Sigmoid colon (tissue), 7 donors: Measurements from ENCODE around the gene RXRG. TPM values are rescaled to one million over a fixed set of nuclear protein-coding genes. Genes with fewer than 3 reads are reported as not detected.
A peak's percentile ranks its signal among the peaks of the same experiment; 100 is the strongest.

Experiments used
- DNase-seq: peaks from one replicate; pipeline ENCODE4 v3.0.0-alpha.2; 2019
- H3K27ac ChIP-seq, 4 donors: fragments of 200-600 bp; sonication (generic); one replicate each; pipeline ENCODE4 v1.5.1; 2016 to 2019; ENCODE audit warnings: mild to moderate bottlenecking in 1 of 4
- H3K27me3 ChIP-seq, 3 donors: fragments of 200-600 bp; sonication (generic); one replicate each; pipeline ENCODE4 v1.5.1; 2019; ENCODE audit warnings: mild to moderate bottlenecking in 1 of 3
- H3K36me3 ChIP-seq, 4 donors: fragments of 200-600 bp; sonication (generic); one replicate each; pipeline ENCODE4 v1.5.1; 2016 to 2019
- H3K4me1 ChIP-seq, 4 donors: fragments of 200-600 bp; sonication (generic); one replicate each; pipeline ENCODE4 v1.5.1; 2017 to 2019
- H3K4me3 ChIP-seq, 4 donors: fragments of 200-600 bp; sonication (generic); one replicate each; pipeline ENCODE4 v1.5.1; 2017 to 2019; ENCODE audit warnings: mild to moderate bottlenecking in 2 of 4, moderate library complexity in 1 of 4
- H3K9me3 ChIP-seq, 4 donors: fragments of 200-600 bp in 3 of 4; sonication (generic) in 3 of 4; one replicate each; pipeline versions ENCODE4 v1.5.1 to v1.6.1; 2013 to 2019
- EP300 ChIP-seq, 4 donors: sonication (generic); formaldehyde crosslinking; IDR thresholded peaks; one replicate each; pipeline ENCODE4 v1.6.1; 2017; ENCODE audit warnings: antibody characterized with exemption in 4 of 4
- POLR2A ChIP-seq, 2 donors: fragments of 450-650 bp; IDR thresholded peaks; one replicate each; pipeline ENCODE4 v1.6.1; 2016; ENCODE audit warnings: antibody characterized with exemption in 2 of 2, mild to moderate bottlenecking in 2 of 2, moderate library complexity in 2 of 2
- POLR2AphosphoS5 ChIP-seq, 4 donors: sonication (generic); formaldehyde crosslinking; IDR thresholded peaks; one replicate each; pipeline ENCODE4 v1.6.1; 2017; ENCODE audit warnings: antibody characterized with exemption in 4 of 4
- WGBS, 2 donors: extraction: QIAGEN DNeasy Blood & Tissue Kit; methylation state at CpG; one replicate each; pipeline ENCODE4 v1.1.7; 2013; 5-methylcytosine and 5-hydroxymethylcytosine counted together
- intact Hi-C: fragments of 100-400 bp; cut with DNase I; formaldehyde crosslinking; loops from one replicate; pipeline ENCODE4 v1.15.1; 2023
- polyA plus RNA-seq, 3 donors: library from polyadenylated mRNA; stranded (reverse); fragments of 200-250 nt; gene quantifications; one replicate each; pipeline ENCODE4 v1.2.3, GENCODE V29; 2013
- total RNA-seq, 4 donors: library from RNA; depleted of rRNA; stranded (reverse); fragments of >200 nt; gene quantifications; one replicate each; pipeline ENCODE4 v1.1.0, GENCODE V29; 2016
- TF ChIP-seq, protein P1 (sequence below), 4 experiments: fragments of 450-650 bp in 3 of 4; fragments of 200-600 bp in 1 of 4; IDR thresholded peaks; one replicate each; pipeline ENCODE4 v1.5.1; 2016 to 2019; ENCODE audit warnings: antibody characterized with exemption in 4 of 4, mild to moderate bottlenecking in 3 of 4, moderate library complexity in 2 of 4
- donor health status: healthy with polysubstance abuse.
- donor health status: Bipolar disorder and iron deficiency.
- donor health status: healthy.

RXRG gene
- total and polyA plus RNA-seq, 7 donors = 0.55 to 2.1 (median 1.2) TPM

- H3K36me3 ChIP-seq = no peaks in the 10 kb centered on the region
- TF ChIP-seq EP300 (IDR thresholded peaks at IDR 0.05) (no peak), POLR2AphosphoS5 (IDR thresholded peaks at IDR 0.05) (no peak), POLR2A (IDR thresholded peaks at IDR 0.05) (no peak)
- TF ChIP-seq, protein P1, sequence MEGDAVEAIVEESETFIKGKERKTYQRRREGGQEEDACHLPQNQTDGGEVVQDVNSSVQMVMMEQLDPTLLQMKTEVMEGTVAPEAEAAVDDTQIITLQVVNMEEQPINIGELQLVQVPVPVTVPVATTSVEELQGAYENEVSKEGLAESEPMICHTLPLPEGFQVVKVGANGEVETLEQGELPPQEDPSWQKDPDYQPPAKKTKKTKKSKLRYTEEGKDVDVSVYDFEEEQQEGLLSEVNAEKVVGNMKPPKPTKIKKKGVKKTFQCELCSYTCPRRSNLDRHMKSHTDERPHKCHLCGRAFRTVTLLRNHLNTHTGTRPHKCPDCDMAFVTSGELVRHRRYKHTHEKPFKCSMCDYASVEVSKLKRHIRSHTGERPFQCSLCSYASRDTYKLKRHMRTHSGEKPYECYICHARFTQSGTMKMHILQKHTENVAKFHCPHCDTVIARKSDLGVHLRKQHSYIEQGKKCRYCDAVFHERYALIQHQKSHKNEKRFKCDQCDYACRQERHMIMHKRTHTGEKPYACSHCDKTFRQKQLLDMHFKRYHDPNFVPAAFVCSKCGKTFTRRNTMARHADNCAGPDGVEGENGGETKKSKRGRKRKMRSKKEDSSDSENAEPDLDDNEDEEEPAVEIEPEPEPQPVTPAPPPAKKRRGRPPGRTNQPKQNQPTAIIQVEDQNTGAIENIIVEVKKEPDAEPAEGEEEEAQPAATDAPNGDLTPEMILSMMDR (IDR thresholded peaks at IDR 0.05) = no peak
- H3K4me1 ChIP-seq = peaks cover 0 to 18% (median 12%) of the 10 kb centered on the region in 4 donors
- no peak overlapping the region for H3K27ac ChIP-seq
- DNase-seq = no peak
- WGBS, 2 donors = 73 to 86% methylated on average over 6 of the region's 6 CpGs
- H3K27me3 ChIP-seq = no peaks in the 10 kb centered on the region
- intact Hi-C loops = no loop called here
- no peak overlapping the region for H3K4me3 ChIP-seq
- no peaks in the 10 kb centered on the region for H3K9me3 ChIP-seq
Observed at GRCh38 chr1:165381745-165382505, 63.0 kb downstream of the RXRG start.

GRCh38 chr1:165376811-165377311 lies 68.1 kb downstream of the RXRG start:
- WGBS, 2 donors = 9 to 14% methylated on average over 12 of the region's 12 CpGs
- no peak for DNase-seq
- Histone ChIP-seq H3K4me3 (peak overlapping the region; percentile 29 to 54 (median 43)), H3K27me3 (no peaks in the 10 kb centered on the region), H3K36me3 (no peaks in the 10 kb centered on the region), H3K27ac (peak overlapping the region; percentile 87 to 92 (median 89)), H3K9me3 (no peaks in the 10 kb centered on the region), H3K4me1 (peaks cover 0 to 16% (median 13%) of the 10 kb centered on the region in 4 donors)
- TF ChIP-seq EP300 (IDR thresholded peaks at IDR 0.05) (no peak), POLR2A (IDR thresholded peaks at IDR 0.05) (no peak), POLR2AphosphoS5 (IDR thresholded peaks at IDR 0.05) (no peak)
- TF ChIP-seq, protein P1 (IDR thresholded peaks at IDR 0.05) = no peak
- intact Hi-C loops = no loop called here

- TF ChIP-seq, protein P1 (IDR thresholded peaks at IDR 0.05) = no peak
- TF ChIP-seq POLR2A (IDR thresholded peaks at IDR 0.05) (no peak), POLR2AphosphoS5 (IDR thresholded peaks at IDR 0.05) (peak in 3 of 4 donors; percentile 47 to 52 (median 49)), EP300 (IDR thresholded peaks at IDR 0.05) (no peak)
- Histone ChIP-seq H3K27me3 (no peaks in the 10 kb centered on the region), H3K36me3 (no peaks in the 10 kb centered on the region), H3K27ac (peak overlapping the region; percentile 87 to 92 (median 89)), H3K4me1 (peaks cover 0 to 16% (median 13%) of the 10 kb centered on the region in 4 donors), H3K4me3 (peak overlapping the region; percentile 29 to 54 (median 43)), H3K9me3 (no peaks in the 10 kb centered on the region)
- WGBS, 2 donors = 1% methylated on average over 46 of the region's 46 CpGs
- intact Hi-C loops = no loop called here
- peak; percentile 95 for DNase-seq
Observed at GRCh38 chr1:165376041-165376810, 68.7 kb downstream of the RXRG start.

DNA sequence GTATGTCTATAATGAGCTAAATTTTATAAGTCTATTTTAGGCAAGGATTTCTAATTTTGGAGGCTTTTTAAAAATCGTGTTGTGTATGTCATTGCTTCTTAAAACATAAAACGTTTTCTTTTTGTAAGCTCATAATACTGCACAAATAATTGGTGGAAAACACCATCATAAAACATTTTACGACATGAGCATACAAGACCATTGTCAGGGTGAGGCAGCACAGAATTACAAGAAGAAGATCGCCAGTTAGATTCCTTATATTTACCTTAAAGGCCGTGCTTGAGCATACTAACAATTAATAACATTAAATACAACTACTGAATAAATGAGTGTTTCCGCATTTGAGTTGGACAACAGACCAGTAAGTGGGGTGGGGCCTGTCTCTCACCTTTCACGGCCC lies 69.3 kb downstream of the RXRG start:
- Histone ChIP-seq H3K27me3 (no peaks in the 10 kb centered on the region), H3K36me3 (no peaks in the 10 kb centered on the region), H3K27ac (peak overlapping the region; percentile 87 to 92 (median 89)), H3K4me3 (peak overlapping the region; percentile 29 to 54 (median 43)), H3K4me1 (peaks cover 0 to 16% (median 13%) of the 10 kb centered on the region in 4 donors), H3K9me3 (no peaks in the 10 kb centered on the region)
- TF ChIP-seq POLR2A (IDR thresholded peaks at IDR 0.05) = no peak
- TF ChIP-seq POLR2AphosphoS5 (IDR thresholded peaks at IDR 0.05) = no peak
- TF ChIP-seq, protein P1 (IDR thresholded peaks at IDR 0.05) = no peak
- TF ChIP-seq EP300 (IDR thresholded peaks at IDR 0.05) = no peak
- DNase-seq = no peak
- WGBS, 2 donors = 8 to 19% methylated on average over 7 of the region's 7 CpGs
- intact Hi-C loops = no loop called here
